G401 (cell line): ENCODE measurements around the gene CPEB4. TPM values are rescaled to one million over a fixed set of nuclear protein-coding genes. Genes with fewer than 3 reads are reported as not detected.

ENCODE experiments used
- DNase-seq: peaks from one replicate; pipeline ENCODE4 v3.0.0-alpha.2; 2015; ENCODE audit warnings: low spot score
- in situ Hi-C: cut with HindIII; loops from 2 replicates; pipeline ENCODE4 v1.10.0; 2016; ENCODE audit warnings: low sequenced_read_pairs, mixed read lengths
- total RNA-seq: library from RNA; depleted of rRNA; stranded (reverse); fragments of >200 nt; shearing (Covaris generic); gene quantifications from 2 replicates; pipeline ENCODE4 v1.2.3, GENCODE V29; 2014; rRNA removed

The CPEB4 gene
- total RNA-seq = 4.0 and 6.6 TPM in 2 replicates

DNA sequence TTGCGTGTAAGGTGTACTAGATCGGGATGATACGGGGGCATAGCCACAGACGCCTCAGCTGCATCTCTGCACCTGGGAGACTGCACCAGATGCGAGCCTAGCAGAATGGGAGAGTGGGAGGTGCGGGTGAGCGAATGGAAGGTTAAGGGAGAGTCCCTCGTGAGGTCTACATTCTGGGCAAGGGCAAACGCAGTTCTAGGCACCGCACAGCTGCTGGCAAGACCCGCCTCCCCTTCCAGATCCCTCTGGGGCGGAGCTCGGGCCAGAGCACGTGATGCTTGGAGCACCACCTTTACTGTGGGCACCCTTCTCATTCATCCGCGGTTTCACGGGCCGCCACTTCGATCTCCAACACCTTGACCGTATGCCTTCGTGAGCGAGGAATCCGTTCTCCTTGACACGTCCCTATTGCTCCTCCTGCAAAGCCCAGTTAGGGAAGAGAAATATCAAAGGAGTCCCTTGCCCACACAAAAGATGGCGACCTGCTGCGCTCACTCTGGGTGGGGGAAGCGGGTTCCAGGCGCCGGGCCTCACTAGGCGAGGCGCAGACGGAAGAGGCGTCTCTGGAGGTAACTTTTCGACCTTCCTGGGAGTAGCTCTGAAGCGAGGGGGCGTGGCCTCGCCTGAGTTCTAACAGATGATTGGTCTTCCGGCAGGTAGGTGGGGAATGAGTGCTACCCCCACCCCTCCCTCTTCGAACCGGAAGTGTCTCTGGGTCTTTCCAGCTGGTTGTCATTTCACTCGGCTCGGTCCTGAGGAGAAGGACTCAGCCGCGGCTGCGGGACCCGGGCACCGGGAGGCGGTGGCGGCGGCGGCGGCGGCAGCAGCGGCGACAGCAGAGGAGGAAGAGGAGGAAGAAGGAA lies at the start of gene CPEB4:
TSS of gene CPEB4 (plus strand) at position 740 of the 863 bp plus-strand sequence. CDS start 1,385 bp downstream, outside the sequence.
- DNase-seq = peak; percentile 100
- in situ Hi-C loops = no loop called here

DNA sequence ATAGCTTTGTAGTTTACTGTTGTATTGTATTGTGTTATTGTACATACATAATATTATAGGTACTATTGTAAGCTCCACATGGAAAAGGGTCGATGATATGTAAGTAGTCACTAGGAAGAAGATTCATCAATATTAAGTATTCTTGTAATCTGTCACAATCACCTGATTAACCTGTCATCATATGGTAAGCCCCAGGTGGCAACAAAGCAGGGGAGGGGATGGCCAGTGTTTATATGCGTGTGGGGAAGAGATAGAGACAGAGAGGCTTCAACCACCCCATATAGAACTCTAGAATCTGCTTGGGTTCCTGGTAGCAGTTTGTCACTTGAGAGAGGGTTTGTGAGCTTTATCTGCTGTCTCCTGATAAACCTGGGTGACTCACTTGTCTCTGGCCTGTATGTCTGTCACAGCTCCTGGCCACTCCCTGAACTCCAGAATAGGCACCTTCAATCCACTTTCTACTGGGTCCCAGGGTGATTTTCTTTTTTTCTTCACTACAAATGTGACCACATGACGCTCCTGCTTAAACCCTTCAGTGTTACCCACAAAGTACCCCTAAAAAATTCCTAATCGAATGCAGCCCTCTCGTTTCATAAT lies 48.9 kb upstream of the CPEB4 start:
- DNase-seq = no peak
- in situ Hi-C loops = no loop called here

DNA sequence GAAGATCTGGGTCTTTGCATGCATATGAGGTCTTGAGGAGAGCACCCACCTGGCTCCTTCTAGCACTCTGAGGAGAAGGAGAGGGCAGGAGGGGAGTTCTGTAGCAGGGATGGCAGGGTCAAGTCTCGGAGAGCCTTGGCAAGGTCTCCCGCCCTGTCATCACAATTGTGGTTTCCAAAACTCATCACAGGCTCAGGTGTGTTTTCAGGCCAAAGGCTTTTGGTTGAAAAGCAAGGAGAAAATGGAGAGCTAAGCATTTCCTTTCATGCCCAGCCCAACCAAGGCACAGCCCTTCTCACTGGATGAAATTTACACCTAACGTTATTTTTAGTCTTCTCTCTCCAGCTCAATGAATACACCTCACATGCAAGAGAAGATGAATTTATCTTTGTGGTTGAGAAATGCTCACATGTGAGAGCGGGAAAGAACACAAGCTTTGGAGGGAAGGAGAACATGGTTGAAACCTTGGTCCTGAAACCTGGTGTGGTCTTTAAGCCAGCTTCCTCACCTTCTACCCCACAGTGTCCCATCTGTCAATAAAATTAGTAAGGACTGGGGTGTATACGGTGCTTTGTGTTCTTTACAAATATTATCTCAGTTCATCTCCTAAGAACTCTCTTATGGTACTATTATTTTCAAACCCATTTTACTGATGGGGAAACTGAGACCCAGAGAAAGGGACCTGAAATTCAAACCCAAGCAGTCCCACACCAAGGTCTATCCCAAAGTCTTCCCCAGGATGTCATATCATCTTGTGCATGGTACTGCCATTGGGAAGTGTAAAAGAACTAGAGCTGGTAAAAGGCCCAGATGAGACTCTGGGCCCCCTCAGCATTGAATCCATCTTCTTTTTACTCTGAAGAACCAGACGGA lies 47.8 kb upstream of the CPEB4 start:
- in situ Hi-C loops = no loop called here
- no peak for DNase-seq

DNA sequence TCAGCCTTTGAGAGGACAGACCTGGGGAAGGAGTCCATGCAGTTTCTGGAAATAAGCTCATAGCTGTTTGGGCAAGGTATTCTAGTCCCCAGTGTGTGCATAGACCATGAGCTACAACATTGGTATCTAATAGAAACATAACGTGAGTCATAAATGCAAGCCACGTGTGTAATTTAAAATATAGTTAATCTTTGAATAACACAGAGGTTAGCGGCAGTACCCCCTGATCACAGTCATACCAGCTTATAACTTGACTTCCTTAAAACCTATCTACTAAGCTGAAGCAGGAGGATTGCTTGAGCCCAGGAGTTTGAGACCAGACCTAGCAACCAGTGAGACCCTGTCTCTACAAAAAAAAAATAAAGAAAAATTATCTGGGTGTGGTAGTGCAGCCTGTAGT lies 46.4 kb upstream of the CPEB4 start:
- DNase-seq = no peak
- in situ Hi-C loops = no loop called here

DNA sequence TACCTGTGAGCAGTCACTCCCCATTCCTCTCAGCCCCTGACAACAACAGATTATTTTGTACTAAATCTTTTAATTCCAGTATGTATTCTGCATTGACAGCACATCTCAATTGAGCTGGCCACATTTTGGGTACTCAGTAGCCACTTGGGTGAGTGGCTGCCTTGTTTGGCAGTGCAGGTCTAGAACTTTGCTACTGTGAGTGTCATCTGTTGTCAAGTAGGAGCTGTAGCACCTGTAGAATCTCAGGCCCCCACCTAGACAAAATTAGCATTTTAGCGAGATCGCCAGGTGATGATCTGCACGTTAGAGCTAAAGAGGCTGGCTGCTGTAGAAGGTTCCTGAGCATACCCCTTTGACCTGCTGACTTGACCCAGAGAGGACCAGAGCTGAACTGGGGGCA lies 44.4 kb upstream of the CPEB4 start:
- no peak for DNase-seq
- in situ Hi-C loops = no loop called here

DNA sequence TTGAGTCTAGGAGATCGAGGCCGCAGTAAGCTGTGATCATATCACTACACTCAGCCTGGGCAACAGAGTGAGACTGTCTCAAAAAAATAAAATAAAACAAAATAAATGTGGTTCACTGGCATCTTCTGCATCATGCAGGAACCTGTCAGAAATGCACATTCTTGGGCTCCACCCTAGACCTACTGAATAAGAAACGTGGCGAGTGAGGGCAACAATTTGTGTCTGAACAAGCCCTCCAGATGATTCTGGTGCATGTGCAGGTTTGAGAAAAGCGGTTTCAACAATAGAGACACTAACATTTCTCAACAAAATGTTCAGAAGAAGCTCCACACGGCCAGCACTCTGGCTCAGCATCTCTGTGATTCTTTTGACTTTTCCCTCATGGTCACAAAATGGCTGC lies 42.8 kb upstream of the CPEB4 start:
- in situ Hi-C loops = no loop called here
- no peak for DNase-seq

DNA sequence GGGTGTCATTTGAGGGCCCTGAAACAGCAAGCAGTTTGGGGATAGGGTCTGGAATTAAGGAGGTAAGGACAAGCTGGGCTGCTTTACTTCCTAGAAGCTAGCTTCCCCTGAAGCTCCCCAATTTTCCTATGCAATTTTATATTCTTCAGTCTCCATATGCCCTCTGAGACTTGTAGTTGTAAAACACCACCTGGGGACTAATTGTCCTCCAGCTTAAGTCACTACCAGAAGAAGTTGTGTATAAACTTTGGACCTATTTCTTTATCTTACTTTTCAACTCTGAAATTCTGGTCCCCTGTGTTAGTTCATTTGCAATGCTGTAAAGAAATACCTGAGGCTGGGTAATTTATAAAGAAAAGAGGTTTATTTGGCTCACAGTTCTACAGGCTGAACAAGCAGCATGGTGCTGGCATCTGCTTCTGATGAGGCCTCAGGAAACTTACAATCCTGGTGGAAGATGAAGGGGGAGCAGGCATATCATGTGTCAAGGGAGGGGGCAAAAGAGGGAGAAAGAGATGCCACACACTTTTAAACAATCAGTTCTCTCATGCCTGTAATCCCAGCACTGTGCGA lies 41.1 kb upstream of the CPEB4 start:
- no peak for DNase-seq
- in situ Hi-C loops = no loop called here

DNA sequence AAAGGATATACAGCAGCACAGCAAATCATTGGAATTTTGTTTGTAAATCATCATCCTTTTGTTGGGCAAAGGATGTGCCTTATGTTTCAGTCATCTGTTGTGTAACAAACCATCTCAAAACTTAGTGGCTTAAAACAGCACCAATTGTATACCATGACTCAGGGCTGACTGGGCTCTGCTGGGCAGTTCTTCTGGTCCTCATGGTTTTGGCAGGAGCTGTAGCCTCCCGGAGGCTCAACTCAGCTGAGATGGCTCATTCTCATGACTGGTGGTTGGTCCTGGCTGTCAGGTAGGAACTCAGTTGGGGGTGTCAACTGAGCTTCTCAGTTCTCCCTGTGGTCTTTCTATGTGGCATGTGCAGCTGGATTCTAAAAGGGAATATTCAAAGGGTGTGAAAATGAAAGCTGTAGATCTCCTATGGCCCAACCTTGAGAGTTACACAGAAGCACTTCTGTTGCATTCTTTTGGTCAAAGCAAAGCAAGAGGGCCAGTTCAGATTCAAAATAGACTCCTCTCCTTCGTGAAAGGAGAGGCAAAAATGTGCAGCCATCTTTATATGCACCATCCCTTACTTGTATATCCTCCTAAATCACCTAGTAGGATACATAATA lies 39.1 kb upstream of the CPEB4 start:
- in situ Hi-C loops = no loop called here
- DNase-seq = no peak

DNA sequence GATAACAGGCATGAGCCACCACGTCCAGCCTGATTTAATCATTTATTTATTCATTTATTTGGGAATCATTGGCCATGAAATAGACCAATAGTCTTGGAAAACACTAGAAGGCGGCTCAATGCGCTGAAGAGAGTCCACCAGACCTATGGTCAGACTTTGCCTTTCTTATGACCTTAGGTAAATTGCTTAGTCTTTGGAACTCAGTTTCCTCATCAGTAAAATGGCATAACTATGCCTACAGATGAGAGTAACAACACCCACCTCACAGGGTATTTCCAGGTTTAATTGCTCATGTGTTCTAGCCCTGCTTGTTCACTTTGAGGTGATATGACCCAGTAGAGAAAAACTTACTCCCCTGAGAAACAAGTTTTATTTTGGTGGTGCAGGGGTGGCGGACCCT lies 38.2 kb upstream of the CPEB4 start:
- in situ Hi-C loops = no loop called here
- no peak for DNase-seq

DNA sequence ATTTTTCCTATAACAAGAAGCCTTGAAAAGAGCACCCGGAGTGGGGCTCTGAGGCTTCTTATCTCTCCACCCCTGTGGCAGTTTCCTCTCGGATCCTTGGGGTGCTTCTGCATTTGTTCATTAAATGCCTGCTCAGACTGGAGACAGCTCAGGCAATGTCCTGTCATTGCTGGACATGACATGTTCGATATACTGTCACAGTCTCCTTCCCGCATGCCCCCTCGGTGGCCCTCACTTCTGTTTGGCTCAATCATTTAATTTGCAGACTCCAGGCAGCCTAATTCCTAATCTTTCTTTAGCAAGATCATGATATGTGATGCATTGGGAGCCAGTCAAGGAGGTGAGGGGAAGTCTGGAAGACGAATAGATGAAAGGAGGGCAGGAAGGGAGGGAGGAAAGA lies 37.5 kb upstream of the CPEB4 start:
- no peak for DNase-seq
- in situ Hi-C loops = no loop called here

DNA sequence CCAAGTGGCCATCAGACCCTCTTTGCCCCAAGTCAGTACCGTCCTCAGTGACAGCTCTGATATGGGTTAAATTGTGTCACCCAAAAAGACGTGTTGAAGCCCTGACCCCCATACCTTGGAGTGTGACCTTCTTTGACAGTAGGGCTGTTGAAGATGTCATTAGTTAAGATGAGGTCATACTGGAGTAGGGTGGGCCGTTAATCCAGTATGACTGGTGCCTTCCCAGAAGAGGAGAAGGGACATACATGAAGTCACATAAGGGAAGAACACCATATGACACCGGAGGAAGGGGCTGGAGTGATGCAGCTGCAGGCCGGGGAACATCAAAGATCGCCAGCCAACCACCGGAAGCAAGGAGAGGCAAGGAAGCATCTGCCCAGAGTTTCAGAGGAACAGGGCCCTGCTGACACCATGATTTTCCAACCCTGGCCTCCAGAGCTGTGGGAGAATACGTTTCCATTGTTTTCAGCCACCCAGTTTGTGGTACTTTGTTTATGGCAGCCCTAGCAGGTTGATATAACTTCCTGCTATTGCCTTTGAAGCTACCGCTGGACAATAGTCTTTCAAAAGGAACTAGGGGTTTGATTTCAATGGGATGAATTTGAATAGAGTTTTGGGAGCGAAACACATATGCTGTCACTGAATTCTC lies 36.4 kb upstream of the CPEB4 start:
- in situ Hi-C loops = no loop called here
- no peak for DNase-seq

DNA sequence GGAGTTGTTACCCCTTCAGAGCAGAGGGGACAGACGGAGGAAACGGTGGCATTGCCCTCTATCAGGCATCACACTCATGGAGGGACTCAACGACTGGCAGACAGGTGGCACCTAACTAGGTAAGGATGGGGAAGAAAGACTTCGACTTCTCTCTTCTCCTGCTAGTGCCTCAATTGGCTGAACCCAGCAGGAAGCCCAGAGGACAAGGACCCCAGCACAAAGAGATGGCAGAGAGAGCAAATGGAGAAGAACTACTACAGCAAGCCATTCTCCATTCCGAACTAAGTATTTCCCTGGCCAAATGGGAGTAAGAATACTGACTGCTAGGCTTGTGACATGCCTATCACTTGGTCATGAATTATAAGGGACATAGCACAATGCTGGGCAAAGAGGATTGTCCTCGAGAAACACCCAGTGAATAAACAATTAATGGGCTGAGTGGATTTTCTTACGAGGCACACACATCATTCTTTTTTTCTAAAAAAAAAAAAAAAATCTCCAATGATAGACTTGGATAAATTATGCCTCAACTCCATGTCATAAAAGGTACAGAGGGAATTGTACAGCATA lies 35.3 kb upstream of the CPEB4 start:
- in situ Hi-C loops = no loop called here
- no peak for DNase-seq

DNA sequence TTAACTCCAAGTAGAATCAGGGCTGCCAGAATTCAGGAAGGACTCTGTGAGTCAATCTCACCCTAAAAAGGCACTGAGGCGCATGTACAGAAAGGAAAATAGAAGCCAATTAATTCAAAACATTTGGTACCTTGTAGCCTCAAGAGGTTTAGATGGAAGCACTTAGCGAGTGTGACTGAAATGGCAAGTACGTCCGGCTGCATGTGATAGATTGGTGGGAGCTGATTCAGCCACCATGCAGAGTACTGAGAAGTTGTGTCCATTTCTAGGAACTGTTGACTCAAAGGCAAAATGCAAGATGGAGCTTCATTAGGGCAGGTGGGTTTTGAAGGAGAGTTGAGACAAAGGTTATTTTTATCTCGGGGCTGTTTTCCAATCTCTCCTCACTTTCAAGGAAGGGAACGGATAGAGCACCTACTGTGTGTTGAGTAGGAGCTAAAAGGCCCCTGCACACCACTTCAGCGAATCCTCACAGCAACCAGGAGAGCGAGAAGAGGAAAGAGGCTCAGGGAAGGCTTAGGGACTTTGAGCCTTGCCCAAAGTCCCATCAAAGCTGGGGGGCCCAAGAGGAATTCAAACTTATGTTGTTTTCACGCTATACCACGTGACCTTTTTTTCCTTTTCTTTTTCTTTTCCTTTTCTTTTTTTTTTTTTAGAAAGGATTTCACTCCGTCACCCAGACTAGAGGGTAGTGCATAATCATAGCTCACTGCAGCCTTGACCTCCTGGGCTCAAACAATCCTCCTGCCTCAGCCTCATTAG lies 34.6 kb upstream of the CPEB4 start:
- in situ Hi-C loops = no loop called here
- no peak for DNase-seq

DNA sequence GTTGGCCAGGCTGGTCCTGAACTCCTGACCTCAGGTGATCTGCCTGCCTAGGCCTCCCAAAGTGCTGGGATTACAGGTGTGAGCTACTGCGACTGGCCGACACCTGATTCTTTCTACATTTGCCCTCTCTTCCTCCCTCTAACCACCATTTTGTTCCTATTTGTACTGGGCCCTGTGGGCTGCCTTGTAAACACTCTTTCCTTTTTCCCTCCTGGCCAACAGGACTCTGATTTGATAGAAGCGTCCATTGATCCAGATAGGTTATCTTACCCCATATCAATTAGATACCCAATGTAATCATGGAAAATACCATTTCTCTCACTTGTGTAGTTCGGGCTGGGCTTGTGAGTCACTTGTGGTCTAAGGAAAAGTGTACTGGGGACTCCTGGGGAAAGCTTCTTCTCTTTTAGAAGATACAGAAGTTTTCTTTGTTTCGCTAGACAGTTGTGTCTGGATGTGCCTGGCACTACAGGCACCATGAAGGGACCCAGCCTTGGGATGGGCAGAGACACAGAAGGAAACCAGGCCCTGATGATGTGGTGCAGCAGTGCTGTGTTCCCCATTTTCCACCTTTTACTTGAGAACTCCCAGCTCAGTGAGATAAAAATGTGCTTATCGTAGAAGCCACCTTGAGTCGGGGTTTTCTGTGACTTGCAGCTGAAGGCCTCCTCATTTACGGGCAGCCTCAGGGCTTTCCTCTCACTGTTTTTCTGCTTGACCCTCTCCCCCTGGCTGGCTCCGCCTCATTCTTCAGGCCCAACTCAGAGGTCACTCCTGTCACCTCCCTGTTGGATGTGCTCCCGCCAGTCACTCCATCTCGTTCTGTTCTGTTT lies 32.8 kb upstream of the CPEB4 start:
- no peak for DNase-seq
- in situ Hi-C loops = no loop called here

DNA sequence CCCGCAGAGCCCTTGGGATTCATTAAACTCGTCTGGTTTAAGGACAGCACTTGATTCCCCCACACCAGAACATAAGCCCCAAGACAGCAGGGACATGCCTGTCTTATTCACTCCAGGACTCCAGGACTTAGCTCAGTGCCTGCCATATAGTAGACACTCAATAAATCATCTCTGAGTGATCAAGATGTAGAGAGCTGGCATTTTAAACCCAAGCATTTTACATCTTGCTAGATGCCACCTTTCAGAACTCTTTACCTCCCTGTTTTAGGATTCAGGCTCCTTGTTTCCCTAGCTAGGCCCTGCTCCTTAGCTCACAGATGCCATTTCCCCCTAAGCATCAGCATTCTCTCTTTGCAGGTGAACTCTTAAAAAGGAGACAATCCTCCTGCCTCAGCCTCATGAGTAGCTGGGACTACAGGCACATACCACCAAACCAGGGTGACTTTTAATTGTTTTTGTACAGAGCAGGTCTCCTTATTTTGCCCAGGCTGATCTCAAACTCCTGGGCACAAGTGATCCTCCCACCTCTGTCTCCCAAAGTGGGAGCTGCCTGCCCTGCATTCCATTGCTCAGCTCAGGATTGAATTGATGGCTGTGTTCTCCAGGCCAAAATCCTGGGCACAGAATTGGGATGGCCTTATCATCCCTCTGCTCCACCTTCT lies 32.0 kb upstream of the CPEB4 start:
- in situ Hi-C loops = no loop called here
- DNase-seq = no peak

DNA sequence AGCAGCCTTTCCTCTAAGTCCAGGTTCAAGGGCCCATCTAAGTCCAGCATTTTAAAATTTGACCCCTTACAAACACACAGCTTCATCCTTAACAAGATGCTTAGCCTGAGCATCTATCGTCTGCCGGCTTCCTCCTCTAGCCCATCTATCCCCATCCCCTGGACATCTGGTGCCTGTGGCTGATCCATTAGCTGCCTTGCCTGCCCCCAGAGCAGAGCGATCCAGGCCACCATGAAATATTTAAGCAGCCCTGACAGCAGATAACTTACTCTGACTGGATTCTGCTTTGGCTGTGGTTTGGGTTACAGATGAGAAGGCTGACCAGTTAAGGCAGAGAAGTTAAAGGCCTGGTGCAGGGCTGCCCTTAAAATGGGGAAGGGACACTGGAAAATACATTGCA lies 30.9 kb upstream of the CPEB4 start:
- in situ Hi-C loops = no loop called here
- DNase-seq = no peak
